ENCODE data around the gene ECHS1.

DNA sequence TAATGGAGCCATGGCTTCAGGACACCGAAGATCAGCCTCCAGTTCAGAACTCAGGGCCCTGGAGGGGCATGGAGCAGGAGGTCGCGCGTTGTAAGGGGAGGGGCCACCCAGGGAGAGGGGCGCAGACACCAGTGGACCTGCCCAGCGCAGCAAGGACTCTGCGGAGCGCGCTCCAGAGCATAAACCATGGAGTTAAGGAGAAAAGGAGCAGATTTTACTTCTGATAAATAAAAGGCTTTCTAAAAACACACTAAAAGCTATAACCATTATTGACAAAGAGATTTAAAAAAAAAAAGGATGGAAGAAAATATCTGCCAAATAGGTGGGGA is 47.0 kb downstream of the ECHS1 start:
- TF ChIP-seq CTCF (IDR thresholded peaks at IDR 0.05; ENCODE audit: extremely low read depth in 1 of 2, insufficient read depth in 1 of 2, low read depth in 1 of 2, low read length in 2 of 2): no peak
- no peak for TF ChIP-seq JUN (IDR thresholded peaks at IDR 0.05; ENCODE audit: borderline replicate concordance, insufficient read depth, insufficient read length, low read depth)
- TF ChIP-seq POLR2A (IDR thresholded peaks at IDR 0.05; ENCODE audit: low read depth, low read length): no peak
- TF ChIP-seq POLR2AphosphoS5 (IDR thresholded peaks at IDR 0.05; ENCODE audit: insufficient read depth, low read depth, low read length): no peak
- TF ChIP-seq FOS (IDR thresholded peaks at IDR 0.05; ENCODE audit: borderline replicate concordance, insufficient read depth, low read length): no peak
- no peak for TF ChIP-seq MAX (IDR thresholded peaks at IDR 0.05; ENCODE audit: insufficient read depth, insufficient read length)
- TF ChIP-seq MYC (IDR thresholded peaks at IDR 0.05; ENCODE audit: low read depth, low read length): no peak

Measured in endothelial cell of umbilical vein (primary cell).